Vagina (tissue), 2 donors: ENCODE results near the gene ERG.

Source experiments
- CTCF ChIP-seq, 3 experiments: fragments of 450-650 bp in 2 of 3; fragments of 200-600 bp in 1 of 3; sonication (generic) in 1 of 3; IDR thresholded peaks; one replicate each; pipeline ENCODE4 v1.5.1; 2017 to 2019; ENCODE audit warnings: antibody characterized with exemption in 3 of 3, mild to moderate bottlenecking in 2 of 3, moderate library complexity in 2 of 3
- POLR2A ChIP-seq, 2 donors: fragments of 450-650 bp; IDR thresholded peaks; one replicate each; pipeline ENCODE4 v1.6.1; 2017; ENCODE audit warnings: antibody characterized with exemption in 2 of 2, mild to moderate bottlenecking in 2 of 2, moderate library complexity in 2 of 2
- POLR2AphosphoS5 ChIP-seq, 2 donors: sonication (generic); formaldehyde crosslinking; IDR thresholded peaks; one replicate each; pipeline ENCODE4 v1.9.0; 2017; ENCODE audit warnings: antibody characterized with exemption in 2 of 2, mild to moderate bottlenecking in 2 of 2, low read depth in 1 of 2; ENCODE audit not compliant: insufficient read depth in 1 of 2

GRCh38 chr21:38365521-38365920 lies 132.8 kb downstream of the ERG start:
- TF ChIP-seq POLR2AphosphoS5 (IDR thresholded peaks at IDR 0.05; ENCODE audit: insufficient read depth in 1 of 2, low read depth in 1 of 2): no peak
- no peak for TF ChIP-seq CTCF (IDR thresholded peaks at IDR 0.05)
- TF ChIP-seq POLR2A (IDR thresholded peaks at IDR 0.05): no peak
